ENCODE data around the gene SEPSECS.

Gene SEPSECS

DNA sequence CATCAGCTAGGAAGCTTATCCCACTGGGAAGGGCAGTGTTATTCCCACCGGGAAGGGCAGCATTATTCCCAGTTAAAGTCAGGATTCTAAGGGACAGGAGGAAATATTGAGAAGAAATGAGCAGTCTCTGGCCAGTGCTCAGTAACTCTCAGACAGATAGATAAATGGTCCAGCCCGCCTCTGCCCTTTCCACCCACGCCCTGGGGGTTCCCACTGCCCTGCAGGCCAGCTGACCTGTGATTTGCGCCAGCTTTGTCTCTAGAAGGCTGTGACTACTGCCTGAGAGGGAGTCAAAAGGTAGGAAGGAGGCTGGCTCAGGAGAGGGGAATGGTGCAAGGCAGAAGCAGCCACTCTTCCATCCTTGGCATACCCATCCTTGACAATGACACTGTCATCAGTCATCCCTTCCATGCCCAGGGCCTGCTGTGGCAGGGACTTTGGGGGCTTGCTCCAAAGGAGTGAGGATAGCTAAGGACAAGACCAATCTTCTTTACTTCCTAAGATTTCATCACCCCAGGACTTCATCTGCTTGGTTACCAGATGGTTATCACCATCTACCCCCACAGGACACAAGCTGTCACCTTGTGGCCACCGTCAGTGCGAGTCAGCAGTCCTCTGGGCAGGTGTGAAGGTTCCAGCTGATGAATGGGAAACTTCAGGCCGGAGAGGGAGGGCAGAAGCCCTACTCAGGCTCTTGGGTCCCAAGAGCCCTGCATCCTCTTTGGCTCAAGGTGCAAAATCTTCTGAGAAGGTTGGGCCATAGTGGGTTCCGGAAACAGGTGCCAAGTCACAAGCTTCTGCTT lies 49.5 kb downstream of the SEPSECS start:
- no peak for DNase-seq

DNA sequence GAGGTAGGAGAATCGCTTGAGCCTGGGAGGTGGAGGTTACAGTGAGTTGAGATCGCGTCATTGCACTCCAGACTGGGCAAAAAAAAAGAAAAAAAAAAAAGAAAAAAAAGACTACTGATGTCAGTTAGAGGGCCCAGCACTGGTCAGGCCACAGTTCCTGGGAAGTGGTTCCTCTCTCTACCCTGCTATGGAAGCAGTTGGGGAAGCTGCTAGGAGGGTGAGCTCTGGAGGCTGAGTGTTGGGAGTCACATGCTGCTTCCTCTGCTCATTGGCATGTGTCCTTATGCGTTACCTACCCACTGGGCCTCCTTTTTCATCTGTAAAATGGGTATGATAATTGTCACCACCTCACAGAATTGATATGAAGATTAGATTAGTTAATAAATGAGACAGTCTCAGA lies 50.7 kb downstream of the SEPSECS start:
- DNase-seq = no peak
- no peak for TF ChIP-seq GATA1 (IDR thresholded peaks at IDR 0.05; ENCODE audit: low read depth, low read length)
- TF ChIP-seq POLR2A (IDR thresholded peaks at IDR 0.05; ENCODE audit: low read length) = no peak

More for the DNA sequence above, 49.5 kb downstream of the SEPSECS start:
- TF ChIP-seq GATA1 (IDR thresholded peaks at IDR 0.05; ENCODE audit: low read depth, low read length) = no peak

DNA sequence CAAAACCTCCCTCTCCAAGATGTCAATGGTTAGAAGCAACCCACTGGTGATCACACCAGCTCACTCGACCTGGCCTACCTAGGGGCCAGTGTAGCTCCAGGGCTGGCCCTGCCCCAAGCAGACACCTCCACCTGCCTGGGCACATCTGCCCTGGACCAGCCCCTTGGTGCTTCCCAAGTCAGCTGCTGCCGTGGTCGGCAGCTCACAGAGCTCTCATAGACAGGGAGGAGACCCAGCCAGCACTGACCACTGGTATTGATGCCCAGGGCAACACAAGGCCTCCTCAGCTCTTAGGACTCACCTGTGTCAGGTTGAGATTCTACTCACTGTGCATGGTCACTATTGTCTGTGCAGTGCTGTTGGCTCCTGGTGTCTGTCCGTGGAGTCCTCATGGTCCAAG lies 51.7 kb downstream of the SEPSECS start:
- TF ChIP-seq POLR2A (IDR thresholded peaks at IDR 0.05; ENCODE audit: low read length) = no peak
- TF ChIP-seq GATA1 (IDR thresholded peaks at IDR 0.05; ENCODE audit: low read depth, low read length) = no peak
- DNase-seq = no peak

DNA sequence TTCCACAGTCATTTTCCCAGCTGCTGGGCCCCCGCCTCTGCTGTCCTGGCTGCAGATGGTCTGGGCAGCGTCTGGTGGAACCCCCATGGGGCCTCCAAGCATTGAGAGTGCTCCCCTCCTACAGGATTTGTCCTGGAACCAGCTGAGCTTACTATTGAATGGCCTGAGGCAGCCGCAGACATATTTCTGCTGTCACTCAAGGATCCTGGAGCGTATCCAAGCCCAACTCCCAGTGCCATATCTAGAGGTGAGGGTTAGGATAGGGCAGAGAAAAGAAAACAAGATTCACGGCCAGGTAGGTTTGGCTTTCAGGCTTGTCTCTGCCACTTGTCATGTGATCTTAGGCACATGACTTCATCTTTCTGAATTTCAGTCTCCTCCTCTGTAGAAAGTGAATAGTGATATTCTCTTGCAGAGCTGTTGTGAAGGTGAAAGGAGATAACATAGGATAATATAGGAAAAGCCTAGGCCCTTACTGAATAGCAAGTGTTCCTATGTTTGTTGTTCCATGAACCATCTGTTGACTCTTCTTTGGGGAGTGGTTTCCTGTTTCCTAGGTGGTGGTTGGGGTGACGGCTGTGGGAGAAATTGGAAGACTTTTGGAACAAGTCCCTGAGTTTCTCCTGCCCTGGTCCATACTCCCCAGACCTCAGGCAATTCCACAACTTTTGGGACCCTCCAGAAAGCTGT lies 52.3 kb downstream of the SEPSECS start:
- no peak for TF ChIP-seq POLR2A (IDR thresholded peaks at IDR 0.05; ENCODE audit: low read length)
- TF ChIP-seq GATA1 (IDR thresholded peaks at IDR 0.05; ENCODE audit: low read depth, low read length) = no peak
- no peak for DNase-seq

DNA sequence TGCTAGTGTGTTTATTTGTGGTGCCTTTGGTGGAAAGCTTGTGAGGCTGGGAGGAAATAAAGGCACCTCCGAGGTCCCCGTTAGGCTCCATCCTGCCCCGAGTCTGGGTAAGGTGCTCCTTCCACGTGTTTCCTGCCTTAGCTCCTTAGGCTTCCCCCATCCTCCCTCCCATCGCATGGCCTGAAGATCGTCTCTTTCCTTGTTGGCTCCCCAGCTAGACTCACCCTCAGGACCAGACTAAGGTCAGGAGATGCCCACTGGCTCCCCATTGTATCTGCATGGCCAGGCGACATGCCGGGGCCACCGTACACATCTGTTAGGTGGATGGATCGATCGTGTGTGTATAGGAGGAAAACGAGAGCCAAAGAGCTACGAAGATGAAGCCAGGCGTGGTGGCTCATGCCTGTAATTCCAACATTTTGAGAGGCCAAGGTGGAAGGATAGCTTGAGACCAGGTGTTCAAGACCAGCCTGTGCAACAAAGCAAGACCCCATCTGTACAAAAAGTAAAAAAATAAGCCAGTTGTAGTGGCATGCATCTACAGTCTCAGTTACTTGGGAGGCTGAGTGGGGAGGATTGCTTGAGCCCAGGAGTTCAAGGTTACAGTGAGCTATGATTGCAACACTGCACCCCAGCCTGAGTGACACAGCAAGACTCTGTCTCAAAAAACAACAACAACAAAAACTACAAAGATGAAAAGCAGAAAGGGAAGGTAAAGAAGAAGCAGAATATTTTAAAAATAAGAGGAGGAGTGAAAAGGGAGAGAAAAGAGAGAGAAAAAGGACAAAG lies 53.7 kb downstream of the SEPSECS start:
- TF ChIP-seq GATA1 (IDR thresholded peaks at IDR 0.05; ENCODE audit: low read depth, low read length) (no peak), POLR2A (IDR thresholded peaks at IDR 0.05; ENCODE audit: low read length) (no peak)
- DNase-seq = no peak

DNA sequence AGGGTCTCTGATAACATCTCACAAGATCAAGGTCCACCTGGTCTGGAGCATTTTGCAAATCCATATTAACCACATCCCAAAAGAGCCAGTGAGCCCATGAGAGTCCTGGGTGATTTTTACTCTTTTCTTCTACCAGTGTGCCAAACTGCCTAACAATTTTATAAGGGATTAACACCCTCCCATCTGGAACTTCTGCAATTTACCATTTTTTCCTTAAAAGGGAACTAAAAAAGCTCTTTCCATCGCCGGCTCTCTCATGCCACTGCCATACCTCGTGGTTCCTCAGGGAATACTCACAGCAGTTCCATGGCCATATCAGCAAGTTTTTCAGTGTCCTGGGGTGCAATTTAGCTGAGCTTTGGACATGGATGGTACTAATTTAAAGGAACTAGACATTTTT lies 55.7 kb downstream of the SEPSECS start:
- no peak for DNase-seq

DNA sequence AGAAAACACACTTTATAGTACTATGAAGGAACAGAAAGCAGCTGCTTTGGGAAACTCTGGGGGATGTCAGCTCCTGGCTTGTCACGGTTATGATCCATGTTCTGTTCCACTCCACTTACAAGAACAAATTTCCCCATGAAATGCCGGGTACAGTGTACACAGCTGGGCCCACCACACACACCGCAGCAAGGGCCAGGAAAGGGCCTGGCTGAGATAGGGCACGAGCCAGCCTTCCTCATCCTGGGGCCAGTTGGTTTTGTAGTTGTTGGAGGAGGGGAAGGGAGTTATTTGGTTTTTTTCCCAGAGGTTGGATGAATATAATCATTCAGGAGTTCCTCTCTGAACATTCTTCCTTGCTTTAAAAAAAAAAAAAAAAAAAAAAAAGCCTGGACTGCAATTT lies 56.8 kb downstream of the SEPSECS start:
- TF ChIP-seq POLR2A (IDR thresholded peaks at IDR 0.05; ENCODE audit: low read length) (no peak), GATA1 (IDR thresholded peaks at IDR 0.05; ENCODE audit: low read depth, low read length) (no peak)
- DNase-seq = no peak

More for the DNA sequence above, 55.7 kb downstream of the SEPSECS start:
- TF ChIP-seq POLR2A (IDR thresholded peaks at IDR 0.05; ENCODE audit: low read length) = no peak
- TF ChIP-seq GATA1 (IDR thresholded peaks at IDR 0.05; ENCODE audit: low read depth, low read length) = no peak

DNA sequence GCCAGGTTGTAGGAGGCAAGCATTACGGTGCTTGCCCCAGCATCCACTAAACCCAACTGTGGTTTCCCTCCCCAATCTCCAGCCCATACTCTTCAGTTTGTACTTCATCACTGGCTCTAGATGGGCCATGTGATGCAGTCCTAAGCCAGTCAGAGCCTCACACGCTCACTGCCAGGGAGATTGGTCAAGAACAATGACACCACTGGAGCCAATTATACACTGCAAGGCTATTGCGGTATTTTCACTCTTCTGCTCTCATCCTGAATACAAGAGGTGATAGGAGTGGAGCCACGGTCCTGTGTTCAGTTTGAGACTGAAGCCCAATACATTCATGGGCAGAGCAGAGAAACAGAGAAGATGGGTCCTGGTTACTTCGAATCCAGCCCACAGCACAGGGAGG lies 58.4 kb downstream of the SEPSECS start:
- DNase-seq = no peak
- no peak for TF ChIP-seq POLR2A (IDR thresholded peaks at IDR 0.05; ENCODE audit: low read length)
- TF ChIP-seq GATA1 (IDR thresholded peaks at IDR 0.05; ENCODE audit: low read depth, low read length) = no peak

DNA sequence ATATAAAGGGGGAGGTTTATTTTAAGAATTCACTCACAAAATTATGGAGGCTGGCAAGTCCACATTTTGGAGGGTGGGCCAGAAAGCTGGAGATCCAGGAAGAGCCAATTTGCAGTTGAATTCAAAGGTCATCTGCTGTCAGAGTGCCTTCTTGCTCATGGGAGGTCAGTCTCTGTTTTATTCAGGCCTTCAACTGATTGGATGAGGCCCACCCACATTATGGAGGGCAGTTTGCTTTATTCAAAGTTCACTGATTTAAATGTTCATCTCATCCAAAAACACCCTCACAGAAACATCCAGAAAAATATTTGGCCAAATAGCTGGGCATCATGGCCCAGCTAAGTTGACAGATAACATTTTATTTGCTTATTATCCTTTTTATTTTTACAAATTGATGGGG lies 59.5 kb downstream of the SEPSECS start:
- TF ChIP-seq POLR2A (IDR thresholded peaks at IDR 0.05; ENCODE audit: low read length) = no peak
- TF ChIP-seq GATA1 (IDR thresholded peaks at IDR 0.05; ENCODE audit: low read depth, low read length) = no peak
- DNase-seq = no peak

DNA sequence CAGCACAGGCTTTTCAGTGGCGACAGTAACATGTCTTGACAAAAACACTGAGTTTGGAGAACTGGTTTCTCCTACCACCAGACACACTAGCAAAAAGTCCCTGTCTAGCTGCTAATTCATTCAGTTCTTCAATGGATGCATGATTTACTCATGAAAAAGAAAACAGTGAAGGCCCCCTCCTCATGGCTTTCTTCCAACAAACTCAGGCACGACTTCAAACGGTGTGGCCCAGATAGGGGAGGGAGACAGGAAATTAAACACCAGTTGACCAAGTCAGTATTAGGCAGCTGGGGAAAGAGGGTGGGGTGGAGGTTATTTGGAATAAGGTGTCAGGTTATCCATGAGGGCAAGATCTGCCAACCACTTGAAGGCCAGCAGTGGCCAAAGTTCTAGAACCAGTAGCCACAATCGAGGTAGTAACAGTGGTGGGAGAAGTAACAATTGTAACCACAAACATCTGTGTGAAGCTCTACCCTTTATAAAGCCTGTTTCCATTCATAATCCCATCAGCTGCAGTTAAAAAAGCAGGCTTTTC lies 60.2 kb downstream of the SEPSECS start:
- TF ChIP-seq GATA1 (IDR thresholded peaks at IDR 0.05; ENCODE audit: low read depth, low read length) = no peak
- no peak for TF ChIP-seq POLR2A (IDR thresholded peaks at IDR 0.05; ENCODE audit: low read length)
- no peak for DNase-seq

DNA sequence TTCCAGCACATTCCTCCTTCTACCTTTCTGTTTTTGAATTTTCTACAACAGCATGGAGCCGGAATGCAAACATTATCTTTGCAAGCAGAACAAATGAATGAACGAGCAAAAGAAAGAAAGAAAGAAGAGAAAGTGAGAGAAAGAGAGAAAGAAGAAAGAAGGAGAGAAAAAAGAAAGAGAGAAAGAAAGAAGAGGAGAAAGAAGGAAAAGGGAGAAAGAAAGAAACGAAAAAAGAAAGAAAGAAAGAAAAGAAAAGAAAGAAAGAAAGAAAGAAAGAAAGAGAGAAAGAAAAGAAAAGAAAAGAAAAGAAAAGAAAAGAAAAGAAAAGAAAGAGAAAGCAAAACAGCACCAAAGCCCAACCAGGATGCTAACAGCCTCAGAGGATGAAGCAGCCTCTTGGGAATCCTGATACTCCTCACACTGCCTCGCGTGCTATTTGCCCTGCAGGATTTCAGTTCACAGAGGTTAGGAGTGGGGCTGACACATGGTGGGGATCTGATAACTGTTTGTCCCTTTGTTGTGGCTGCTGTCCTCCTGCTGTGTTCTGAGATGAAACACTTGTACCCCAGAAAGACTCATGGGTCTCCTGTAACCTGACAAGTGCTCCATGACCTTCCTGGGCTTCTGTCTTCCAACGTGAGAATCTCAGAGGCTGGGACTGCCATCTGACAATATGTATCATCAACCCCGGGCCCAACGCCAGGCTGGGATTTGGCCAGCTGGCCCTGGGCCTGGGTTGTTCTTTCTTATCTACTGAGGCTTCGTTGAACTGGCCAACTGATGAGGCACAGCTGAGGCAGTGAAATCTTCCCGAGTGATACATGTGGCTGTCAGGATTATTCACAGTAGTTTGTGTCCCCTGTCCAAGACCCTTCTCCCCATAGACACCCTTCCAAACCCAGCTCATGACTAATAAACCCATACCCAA lies 61.0 kb downstream of the SEPSECS start:
- TF ChIP-seq GATA1 (IDR thresholded peaks at IDR 0.05; ENCODE audit: low read depth, low read length) (no peak), POLR2A (IDR thresholded peaks at IDR 0.05; ENCODE audit: low read length) (no peak)
- peak; percentile 44 to 57 for DNase-seq

DNA sequence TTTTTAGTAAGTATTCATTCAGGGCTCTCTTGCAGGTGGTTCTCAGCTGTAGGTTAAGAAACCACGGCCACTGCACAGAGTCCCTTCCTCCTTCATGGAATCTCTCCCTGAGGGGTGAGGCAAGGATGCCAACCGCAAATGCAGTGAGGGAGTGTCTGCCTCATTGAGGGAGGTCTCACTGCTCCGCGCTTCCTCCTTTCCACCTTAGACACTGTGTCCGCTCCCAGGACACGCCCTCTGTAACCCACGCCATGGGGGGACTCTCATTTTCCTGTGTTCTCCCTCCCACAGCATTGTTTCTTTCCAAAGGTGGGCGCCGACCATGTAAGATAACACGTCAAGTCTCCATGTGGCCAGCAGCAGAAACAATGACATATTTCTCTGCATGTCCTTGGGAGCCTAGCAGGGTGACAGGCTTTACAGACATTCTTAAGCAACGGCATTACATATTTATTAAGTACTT lies 63.2 kb downstream of the SEPSECS start:
- no peak for DNase-seq
- TF ChIP-seq POLR2A (IDR thresholded peaks at IDR 0.05; ENCODE audit: low read length) = no peak
- no peak for TF ChIP-seq GATA1 (IDR thresholded peaks at IDR 0.05; ENCODE audit: low read depth, low read length)

All from erythroblast (primary cell).